Subcutaneous abdominal adipose tissue (tissue), 5 donors: Measurements from ENCODE around the gene MUC6.

Experiments used
- H3K27ac ChIP-seq: one replicate; pipeline ENCODE4 v1.7.0; 2013; ENCODE audit warnings: low read depth, mild to moderate bottlenecking, inconsistent platforms, low read length, moderate library complexity
- H3K27me3 ChIP-seq, 5 donors: one replicate each; pipeline ENCODE4 v1.7.0; 2013; ENCODE audit warnings: low read length in 5 of 5, inconsistent platforms in 1 of 5; ENCODE audit not compliant: control insufficient read depth in 5 of 5, insufficient read depth in 4 of 5
- H3K36me3 ChIP-seq, 5 donors: one replicate each; pipeline ENCODE4 v1.7.0; 2013; ENCODE audit warnings: low read length in 5 of 5; ENCODE audit not compliant: control insufficient read depth in 5 of 5, insufficient read depth in 5 of 5
- H3K4me1 ChIP-seq, 5 donors: one replicate each; pipeline ENCODE4 v1.7.0; 2013; ENCODE audit warnings: low read length in 5 of 5, mild to moderate bottlenecking in 3 of 5, moderate library complexity in 1 of 5; ENCODE audit not compliant: control insufficient read depth in 5 of 5, insufficient read depth in 5 of 5
- H3K4me3 ChIP-seq, 5 donors: one replicate each; pipeline ENCODE4 v1.7.0; 2013; ENCODE audit warnings: low read length in 5 of 5, low read depth in 1 of 5
- H3K9ac ChIP-seq, 5 donors: one replicate each; pipeline ENCODE4 v1.7.0; 2013; ENCODE audit warnings: low read length in 5 of 5, mild to moderate bottlenecking in 4 of 5, moderate library complexity in 3 of 5
- H3K9me3 ChIP-seq, 5 donors: one replicate each; pipeline ENCODE4 v1.7.0; 2013; ENCODE audit warnings: low read length in 5 of 5; ENCODE audit not compliant: control insufficient read depth in 5 of 5
- donor health status: healthy.
- donor health status: healthy.
- donor health status: healthy.
- donor health status: healthy.
- donor health status: healthy.

Gene MUC6

DNA sequence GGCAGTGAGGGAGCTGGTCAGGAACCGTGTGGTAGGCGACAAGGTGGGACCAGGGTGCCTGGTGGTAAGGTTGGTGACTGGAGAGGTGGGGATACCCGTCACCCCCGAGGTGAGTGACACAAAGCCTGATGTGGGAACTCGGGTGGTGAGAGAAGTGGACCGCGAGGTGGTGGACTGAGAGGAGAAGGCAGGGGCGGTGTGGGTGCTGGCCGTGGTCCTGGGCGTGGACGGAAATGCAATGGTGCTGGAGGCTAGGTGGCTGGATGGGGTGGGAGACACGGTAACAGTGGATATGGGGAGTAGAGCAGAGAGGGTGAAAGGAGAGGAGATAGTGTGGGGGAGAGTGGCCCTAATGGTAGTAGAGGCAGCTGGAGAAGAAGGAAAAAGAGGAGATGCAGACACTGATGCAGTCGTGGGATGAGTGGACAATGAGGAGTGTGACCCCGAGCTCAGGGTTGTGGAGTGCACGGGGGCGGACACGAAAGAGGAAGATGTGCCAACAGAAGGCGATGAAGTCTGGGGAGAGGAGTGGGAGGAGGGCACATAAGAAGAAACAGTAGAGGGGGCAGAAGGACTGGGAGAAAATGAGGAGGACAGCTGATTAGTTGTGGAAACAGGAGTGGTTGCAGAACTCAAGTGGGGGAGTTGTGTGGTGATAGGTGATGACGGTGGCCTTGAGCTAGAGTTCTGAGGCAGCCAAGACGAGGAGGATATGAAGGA lies 20.5 kb downstream of the MUC6 start:
- Histone ChIP-seq H3K4me3 (no peak overlapping the region), H3K9ac (no peak overlapping the region), H3K4me1 (no peaks in the 10 kb centered on the region), H3K9me3 (peaks cover 0 to 2% (median 0%) of the 10 kb centered on the region in 5 donors), H3K36me3 (peaks cover 0 to 45% (median 17%) of the 10 kb centered on the region in 5 donors), H3K27ac (no peak overlapping the region), H3K27me3 (no peaks in the 10 kb centered on the region)

- H3K27ac ChIP-seq = no peak overlapping the region
- no peaks in the 10 kb centered on the region for H3K27me3 ChIP-seq
- H3K4me3 ChIP-seq = no peak overlapping the region
- H3K4me1 ChIP-seq = no peaks in the 10 kb centered on the region
- H3K9me3 ChIP-seq = peaks cover 0 to 2% (median 0%) of the 10 kb centered on the region in 5 donors
- H3K36me3 ChIP-seq = peaks cover 0 to 55% (median 26%) of the 10 kb centered on the region in 5 donors
- no peak overlapping the region for H3K9ac ChIP-seq
Measured at GRCh38 chr11:1015064-1015463, 21.5 kb downstream of the MUC6 start.

DNA sequence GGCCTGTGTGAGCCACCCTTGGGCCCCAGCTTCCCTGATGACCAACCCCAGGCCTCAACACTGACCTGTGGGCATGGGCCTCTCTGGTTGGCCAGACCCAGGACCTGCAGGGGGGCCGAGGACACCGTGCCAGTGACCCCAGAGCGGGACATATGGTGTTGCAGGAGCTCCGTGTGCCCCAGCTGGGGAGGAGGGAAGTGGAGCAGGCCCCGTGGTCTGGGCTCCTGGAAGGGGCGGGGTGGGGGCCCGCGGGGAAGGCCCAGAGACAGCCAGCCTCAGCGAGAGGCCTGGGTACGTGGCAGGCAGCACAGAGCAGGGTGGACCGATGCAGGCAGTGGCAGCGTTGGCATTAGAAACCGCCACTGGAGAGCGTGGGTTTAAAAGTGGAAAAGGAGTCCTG lies 22.2 kb downstream of the MUC6 start:
- Histone ChIP-seq H3K27me3 (no peaks in the 10 kb centered on the region), H3K9ac (no peak overlapping the region), H3K9me3 (peaks cover 0 to 2% (median 0%) of the 10 kb centered on the region in 5 donors), H3K4me1 (no peaks in the 10 kb centered on the region), H3K36me3 (peaks cover 0 to 60% (median 34%) of the 10 kb centered on the region in 5 donors), H3K27ac (no peak overlapping the region), H3K4me3 (no peak overlapping the region)

GRCh38 chr11:1013631-1013935 lies 22.9 kb downstream of the MUC6 start:
- H3K4me1 ChIP-seq = no peaks in the 10 kb centered on the region
- H3K4me3 ChIP-seq = no peak overlapping the region
- no peaks in the 10 kb centered on the region for H3K27me3 ChIP-seq
- peaks cover 0 to 60% (median 41%) of the 10 kb centered on the region in 5 donors for H3K36me3 ChIP-seq
- no peak overlapping the region for H3K9ac ChIP-seq
- peaks cover 0 to 2% (median 0%) of the 10 kb centered on the region in 5 donors for H3K9me3 ChIP-seq
- no peak overlapping the region for H3K27ac ChIP-seq

GRCh38 chr11:1012740-1013630 lies 23.5 kb downstream of the MUC6 start:
- no peak overlapping the region for H3K9ac ChIP-seq
- H3K27me3 ChIP-seq = no peaks in the 10 kb centered on the region
- no peak overlapping the region for H3K4me3 ChIP-seq
- H3K27ac ChIP-seq = no peak overlapping the region
- peaks cover 0 to 2% (median 0%) of the 10 kb centered on the region in 5 donors for H3K9me3 ChIP-seq
- no peaks in the 10 kb centered on the region for H3K4me1 ChIP-seq
- H3K36me3 ChIP-seq = peaks cover 0 to 62% (median 47%) of the 10 kb centered on the region in 5 donors

DNA sequence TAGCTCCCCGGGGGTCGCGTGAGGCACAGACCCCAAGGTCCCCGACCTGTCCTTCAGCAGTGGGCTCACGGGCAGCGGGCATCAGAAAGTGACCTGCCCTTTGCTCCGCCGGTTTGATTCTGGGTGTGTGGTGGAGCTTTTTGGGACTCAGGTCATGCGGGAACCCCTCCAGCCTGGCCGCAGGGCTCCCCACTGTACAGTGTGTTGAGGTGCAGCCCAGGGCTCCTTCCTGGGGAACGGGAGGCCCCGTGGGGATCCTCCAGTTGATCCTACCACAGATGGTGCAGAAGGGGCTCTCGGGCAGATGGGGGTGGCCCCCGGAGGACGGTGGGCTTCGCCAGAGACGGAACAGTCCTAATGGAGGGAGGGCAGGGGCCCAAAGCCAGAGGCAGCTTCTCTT lies 24.2 kb downstream of the MUC6 start:
- H3K9me3 ChIP-seq = no peaks in the 10 kb centered on the region
- H3K27me3 ChIP-seq = no peaks in the 10 kb centered on the region
- H3K36me3 ChIP-seq = peaks cover 0 to 66% (median 54%) of the 10 kb centered on the region in 5 donors

GRCh38 chr11:1011320-1011698 lies 25.2 kb downstream of the MUC6 start:
- Histone ChIP-seq H3K4me1 (peaks cover 0 to 8% (median 7%) of the 10 kb centered on the region in 5 donors), H3K36me3 (peaks cover 0 to 76% (median 60%) of the 10 kb centered on the region in 5 donors), H3K9me3 (no peaks in the 10 kb centered on the region), H3K4me3 (no peak overlapping the region), H3K27ac (no peak overlapping the region), H3K27me3 (no peaks in the 10 kb centered on the region), H3K9ac (no peak overlapping the region)

More for the DNA sequence above, 24.2 kb downstream of the MUC6 start:
- no peaks in the 10 kb centered on the region for H3K4me1 ChIP-seq
- H3K9ac ChIP-seq = no peak overlapping the region
- H3K27ac ChIP-seq = no peak overlapping the region
- H3K4me3 ChIP-seq = no peak overlapping the region

- Histone ChIP-seq H3K36me3 (peaks cover 0 to 82% (median 63%) of the 10 kb centered on the region in 5 donors), H3K27me3 (no peaks in the 10 kb centered on the region), H3K4me3 (no peak overlapping the region), H3K9ac (no peak overlapping the region), H3K27ac (no peak overlapping the region), H3K9me3 (no peaks in the 10 kb centered on the region), H3K4me1 (peaks cover 0 to 14% (median 7%) of the 10 kb centered on the region in 5 donors)
Measured at GRCh38 chr11:1010551-1011319, 25.8 kb downstream of the MUC6 start.

- no peaks in the 10 kb centered on the region for H3K9me3 ChIP-seq
Measured at GRCh38 chr11:1009991-1010390, 26.5 kb downstream of the MUC6 start.

More at GRCh38 chr11:1009991-1010390, 26.5 kb downstream of the MUC6 start:
- peaks cover 0 to 14% (median 7%) of the 10 kb centered on the region in 5 donors for H3K4me1 ChIP-seq
- no peak overlapping the region for H3K4me3 ChIP-seq
- H3K27me3 ChIP-seq = no peaks in the 10 kb centered on the region
- H3K36me3 ChIP-seq = peaks cover 0 to 89% (median 66%) of the 10 kb centered on the region in 5 donors
- H3K9ac ChIP-seq = no peak overlapping the region
- no peak overlapping the region for H3K27ac ChIP-seq
